GM19043 (cell line): Measurements from ENCODE around the gene NAXD.

Experiments
- ATAC-seq: cut with Tn5 transposase; IDR thresholded peaks from one replicate; pipeline ENCODE4 v1.9.1; 2021; ENCODE audit warnings: low read depth; ENCODE audit not compliant: unreplicated experiment

The NAXD gene

GRCh38 chr13:110685305-110686020 lies 70.1 kb downstream of the NAXD start:
- no peak for ATAC-seq

- no peak for ATAC-seq
Measured at GRCh38 chr13:110687736-110688135, 72.4 kb downstream of the NAXD start.

GRCh38 chr13:110689041-110689440 lies 73.7 kb downstream of the NAXD start:
- ATAC-seq: no peak
